Heart left ventricle (tissue), 16 donors: Measurements from ENCODE around the gene NFIA. TPM values are rescaled to one million over a fixed set of nuclear protein-coding genes. Genes with fewer than 3 reads are reported as not detected.
A peak's percentile ranks its signal among the peaks of the same experiment; 100 is the strongest.

ENCODE experiments used
- ATAC-seq, 4 donors: fragments of 200-7000 bp; cut with Tn5 transposase; one replicate each; pipeline ENCODE4 v1.9.1; 2020 to 2022; ENCODE audit warnings: moderate library complexity in 4 of 4, mild to moderate bottlenecking in 3 of 4, moderate number of reproducible peaks in 1 of 4
- DNase-seq, 5 donors: peaks; one replicate each; pipeline ENCODE4 v3.0.0-alpha.2; 2020
- H3K27ac ChIP-seq, 12 donors: fragments of 200-600 bp; sonication (generic) in 4 of 12; one replicate each; pipeline versions ENCODE4 v1.5.0 to v1.8.0; 2016 to 2022; ENCODE audit warnings: mild to moderate bottlenecking in 2 of 12
- H3K27me3 ChIP-seq, 9 donors: fragments of 200-600 bp; sonication (generic) in 2 of 9; one replicate each; pipeline versions ENCODE4 v1.5.1 to v1.8.0; 2016 to 2022; ENCODE audit warnings: mild to moderate bottlenecking in 3 of 9
- H3K36me3 ChIP-seq, 9 donors: fragments of 200-600 bp; sonication (generic) in 2 of 9; one replicate each; pipeline versions ENCODE4 v1.5.0 to v1.8.0; 2018 to 2022; ENCODE audit warnings: mild to moderate bottlenecking in 2 of 9
- H3K4me1 ChIP-seq, 12 donors: fragments of 200-600 bp; sonication (generic) in 4 of 12; one replicate each; pipeline versions ENCODE4 v1.5.0 to v1.8.0; 2016 to 2022; ENCODE audit warnings: mild to moderate bottlenecking in 3 of 12
- H3K4me3 ChIP-seq, 12 donors: fragments of 200-600 bp; sonication (generic) in 4 of 12; one replicate each; pipeline versions ENCODE4 v1.5.0 to v1.8.0; 2017 to 2022; ENCODE audit warnings: mild to moderate bottlenecking in 9 of 12, moderate library complexity in 4 of 12
- H3K9me3 ChIP-seq, 12 donors: fragments of 200-600 bp; sonication (generic) in 4 of 12; one replicate each; pipeline versions ENCODE4 v1.5.0 to v1.8.0; 2016 to 2022; ENCODE audit warnings: mild to moderate bottlenecking in 1 of 12
- POLR2A ChIP-seq, 2 donors: fragments of 450-650 bp; IDR thresholded peaks; one replicate each; pipeline ENCODE4 v1.6.1; 2017; ENCODE audit warnings: antibody characterized with exemption in 2 of 2, mild to moderate bottlenecking in 2 of 2, moderate library complexity in 2 of 2
- WGBS, 4 donors: extraction: QIAGEN DNeasy Blood & Tissue Kit in 2 of 4; methylation state at CpG; one replicate each; pipeline versions ENCODE4 v1.1.5 to v1.1.7; 2013 to 2018; 5-methylcytosine and 5-hydroxymethylcytosine counted together
- intact Hi-C, 10 donors: fragments of 100-400 bp; cut with DNase I; formaldehyde crosslinking; loops; one replicate each; pipeline versions ENCODE4 v1.11.1 to v1.14.2; 2022
- polyA plus RNA-seq, 2 donors: library from polyadenylated mRNA; stranded (reverse); fragments of 200-250 nt; gene quantifications; one replicate each; pipeline ENCODE4 v1.2.3, GENCODE V29; 2013
- total RNA-seq, 9 donors: library from RNA; depleted of rRNA in 2 of 9; stranded (reverse); fragments of >200 nt in 2 of 9; fragmentation: NEBNext Ultra II Directional in 3 of 9; extraction: Animal tissue kit (Norgen Biotek cat#: 25700) in 3 of 9; gene quantifications; one replicate each; pipeline versions ENCODE4 v1.1.0 to v1.2.4, GENCODE V29; 2016 to 2023
- TF ChIP-seq, protein P1 (sequence below), 12 donors: fragments of 200-600 bp; sonication (generic) in 4 of 12; IDR thresholded peaks; one replicate each; pipeline versions ENCODE4 v1.5.0 to v1.8.0; 2018 to 2022; ENCODE audit warnings: antibody characterized with exemption in 12 of 12, mild to moderate bottlenecking in 5 of 12
- donor health status: ischemic (EF 13 %, LVEDD 7.1; RV severe dilation, severe dysfunction).
- donor health status: healthy with polysubstance abuse.
- donor health status: DM: no; HTN: yes; CAD: no.
- donor health status: DM: no; HTN: no; CAD: no.
- donor health status: ischemic (EF 25% LVEDD 6.9; RV normal size, moderate dysfunction).
- donor health status: ischemic (EF 25% LVEDD 5.7; RV mildly dilated, moderate dysfunction).
- donor health status: healthy.
- donor health status: DM: yes; HTN: yes; CAD: no.
- donor health status: ischemic (EF 35%, LVEDD 5.7; RV mildly dilated, moderate dysfunction).
- donor health status: nonischemic (EF 11% LVEDD 7.7; RV severe dilation, severe dysfunction).
- donor health status: DM: yes; HTN: yes; CAD: no.
- donor health status: PGD.
- donor health status: ischemic (EF 29% LVEDD 5.4; RV normal size, mild dysfunction).
- donor health status: nonischemic (EF 23%, LVEDD 6.1; RV moderate dilation, normal function).

The NFIA gene
- total and polyA plus RNA-seq, 11 donors = 12.7 to 121 (median 96.5) TPM

DNA sequence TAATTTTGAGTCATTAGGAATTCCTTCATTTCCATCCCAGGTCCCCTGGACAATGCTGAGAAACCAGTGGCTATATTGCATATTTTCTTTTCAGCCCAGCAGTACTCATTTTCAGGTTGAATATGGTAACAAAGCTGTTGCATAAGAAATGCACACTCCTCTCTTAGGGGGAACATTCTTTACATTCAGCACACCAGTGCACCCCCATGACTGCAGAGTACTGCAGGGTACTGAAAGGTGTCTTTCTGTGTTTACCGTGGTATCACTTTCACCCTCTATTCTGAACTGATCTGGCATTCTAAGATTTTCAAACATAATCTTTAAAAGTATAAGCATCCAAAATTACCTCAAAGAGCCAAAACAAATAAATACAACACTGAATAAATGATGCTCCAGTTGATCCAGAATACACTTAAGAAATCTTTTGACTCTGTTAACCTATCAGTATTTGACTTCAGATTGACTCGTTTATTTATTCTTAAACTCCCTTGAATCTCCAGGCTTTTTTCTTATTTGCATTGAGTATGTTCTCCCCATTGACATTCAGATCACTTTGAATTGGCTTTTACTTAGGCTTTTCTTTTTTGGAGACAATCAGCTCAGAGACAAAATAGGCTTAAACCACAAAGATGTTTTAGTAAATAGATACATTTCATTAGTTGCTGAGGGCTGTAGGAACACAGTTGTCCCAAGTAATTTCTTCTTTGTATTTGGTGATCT is 213.6 kb downstream of the NFIA start:
- 77 to 81% (median 78%) methylated on average over 2 of the region's 2 CpGs for WGBS, 4 donors
- intact Hi-C loops = no loop called here
- no peak for DNase-seq
- Histone ChIP-seq H3K36me3 (no peaks in the 10 kb centered on the region), H3K4me1 (peaks cover 0 to 36% (median 20%) of the 10 kb centered on the region in 12 donors), H3K4me3 (no peak overlapping the region), H3K27me3 (no peaks in the 10 kb centered on the region), H3K27ac (no peak overlapping the region), H3K9me3 (no peaks in the 10 kb centered on the region)
- ATAC-seq = no peak
- no peak for TF ChIP-seq POLR2A (IDR thresholded peaks at IDR 0.05)
- TF ChIP-seq, protein P1, sequence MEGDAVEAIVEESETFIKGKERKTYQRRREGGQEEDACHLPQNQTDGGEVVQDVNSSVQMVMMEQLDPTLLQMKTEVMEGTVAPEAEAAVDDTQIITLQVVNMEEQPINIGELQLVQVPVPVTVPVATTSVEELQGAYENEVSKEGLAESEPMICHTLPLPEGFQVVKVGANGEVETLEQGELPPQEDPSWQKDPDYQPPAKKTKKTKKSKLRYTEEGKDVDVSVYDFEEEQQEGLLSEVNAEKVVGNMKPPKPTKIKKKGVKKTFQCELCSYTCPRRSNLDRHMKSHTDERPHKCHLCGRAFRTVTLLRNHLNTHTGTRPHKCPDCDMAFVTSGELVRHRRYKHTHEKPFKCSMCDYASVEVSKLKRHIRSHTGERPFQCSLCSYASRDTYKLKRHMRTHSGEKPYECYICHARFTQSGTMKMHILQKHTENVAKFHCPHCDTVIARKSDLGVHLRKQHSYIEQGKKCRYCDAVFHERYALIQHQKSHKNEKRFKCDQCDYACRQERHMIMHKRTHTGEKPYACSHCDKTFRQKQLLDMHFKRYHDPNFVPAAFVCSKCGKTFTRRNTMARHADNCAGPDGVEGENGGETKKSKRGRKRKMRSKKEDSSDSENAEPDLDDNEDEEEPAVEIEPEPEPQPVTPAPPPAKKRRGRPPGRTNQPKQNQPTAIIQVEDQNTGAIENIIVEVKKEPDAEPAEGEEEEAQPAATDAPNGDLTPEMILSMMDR (IDR thresholded peaks at IDR 0.05) = no peak

DNA sequence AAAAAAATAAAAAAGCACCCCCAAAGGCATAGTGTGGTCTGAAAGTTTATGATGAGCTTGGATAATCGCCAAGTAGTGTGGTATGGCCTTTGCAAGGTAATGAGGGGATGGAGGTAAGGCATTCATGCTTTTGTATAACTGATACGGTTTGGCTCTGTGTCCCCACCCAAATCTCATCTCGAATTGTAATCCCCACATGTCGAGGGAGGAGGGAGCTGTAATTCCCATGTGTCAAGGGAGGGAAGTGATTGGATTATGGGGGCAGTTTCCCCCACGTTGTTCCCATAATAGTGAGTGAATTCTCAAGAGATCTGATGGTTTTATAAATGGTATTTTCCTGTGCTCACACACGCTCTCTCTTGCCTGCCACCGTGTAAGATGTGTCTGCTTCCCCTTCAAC is 215.5 kb downstream of the NFIA start:
- ATAC-seq (no peak), DNase-seq (no peak)
- no peaks in the 10 kb centered on the region for H3K27me3 ChIP-seq
- no peak for TF ChIP-seq POLR2A (IDR thresholded peaks at IDR 0.05)
- peaks cover 2 to 54% (median 38%) of the 10 kb centered on the region in 12 donors for H3K4me1 ChIP-seq
- intact Hi-C loops = no loop called here
- H3K9me3 ChIP-seq = no peaks in the 10 kb centered on the region
- no peak overlapping the region for H3K27ac ChIP-seq
- no peak overlapping the region for H3K4me3 ChIP-seq
- WGBS, 4 donors = 81 to 87% (median 84%) methylated on average over 7 of the region's 7 CpGs
- no peaks in the 10 kb centered on the region for H3K36me3 ChIP-seq

DNA sequence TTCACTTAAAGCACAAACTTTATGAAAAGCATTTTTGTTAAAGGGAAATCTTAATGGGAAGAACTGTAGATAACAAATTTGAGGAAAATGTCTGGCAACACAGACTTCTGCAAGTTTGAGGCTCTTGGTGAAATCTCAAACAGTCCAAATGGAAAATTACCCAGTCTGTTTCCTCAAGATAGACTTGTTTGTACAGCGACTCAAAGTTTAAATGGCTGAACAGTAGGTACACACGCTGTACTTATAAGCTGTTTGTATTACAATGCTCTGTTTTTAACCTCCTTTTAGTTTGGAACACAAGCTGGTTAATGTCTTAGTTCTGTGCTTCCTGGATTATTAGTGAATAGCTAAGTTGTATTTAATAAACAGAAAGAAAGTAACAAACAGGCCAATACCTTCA is 217.1 kb downstream of the NFIA start:
- intact Hi-C loops = no loop called here
- Histone ChIP-seq H3K36me3 (no peaks in the 10 kb centered on the region), H3K27me3 (no peaks in the 10 kb centered on the region), H3K9me3 (no peaks in the 10 kb centered on the region), H3K4me1 (peaks cover 0 to 50% (median 33%) of the 10 kb centered on the region in 12 donors), H3K4me3 (no peak overlapping the region), H3K27ac (peak overlapping the region; percentile 16 to 64 (median 30))
- no peak for DNase-seq
- WGBS, 4 donors = 31 to 46% (median 37%) methylated on average over 2 of the region's 2 CpGs
- TF ChIP-seq POLR2A (IDR thresholded peaks at IDR 0.05) = no peak
- TF ChIP-seq, protein P1 (IDR thresholded peaks at IDR 0.05) = no peak
- peak in 1 of 4 donors; percentile 16 for ATAC-seq

DNA sequence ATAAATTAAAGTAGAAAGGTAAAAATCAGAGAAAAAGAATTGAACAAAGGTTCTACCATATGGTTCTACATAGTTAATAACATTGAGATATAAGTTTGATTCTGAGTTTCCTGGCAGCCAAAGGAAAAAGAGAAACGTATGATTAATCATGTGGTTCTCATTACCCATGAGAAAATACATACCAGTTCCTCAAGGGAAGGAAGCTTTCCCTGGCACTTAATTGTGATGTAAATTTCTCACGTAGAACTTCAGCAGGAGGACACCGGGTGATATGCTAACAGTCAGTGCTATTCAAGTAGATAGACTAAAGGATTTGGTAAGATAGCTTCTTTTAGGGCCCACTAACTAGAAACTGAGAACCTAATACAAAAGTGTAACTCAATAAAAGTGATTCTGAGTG is 218.5 kb downstream of the NFIA start:
- intact Hi-C loops = no loop called here
- no peak for TF ChIP-seq POLR2A (IDR thresholded peaks at IDR 0.05)
- TF ChIP-seq, protein P1 (IDR thresholded peaks at IDR 0.05) = no peak
- no peaks in the 10 kb centered on the region for H3K36me3 ChIP-seq
- peaks cover 0 to 50% (median 33%) of the 10 kb centered on the region in 12 donors for H3K4me1 ChIP-seq
- H3K27ac ChIP-seq = peak overlapping the region in 8 of 12 donors; percentile 16 to 79 (median 48)
- no peak for ATAC-seq
- H3K9me3 ChIP-seq = no peaks in the 10 kb centered on the region
- no peak overlapping the region for H3K4me3 ChIP-seq
- 47 to 63% (median 54%) methylated on average over 3 of the region's 3 CpGs for WGBS, 4 donors
- H3K27me3 ChIP-seq = no peaks in the 10 kb centered on the region
- DNase-seq = no peak
